GM18520 (cell line): Measurements from ENCODE around the gene MACROD2.

Experiments used
- ATAC-seq: cut with Tn5 transposase; IDR thresholded peaks from one replicate; pipeline ENCODE4 v1.9.1; 2021; ENCODE audit not compliant: unreplicated experiment

The MACROD2 gene

DNA sequence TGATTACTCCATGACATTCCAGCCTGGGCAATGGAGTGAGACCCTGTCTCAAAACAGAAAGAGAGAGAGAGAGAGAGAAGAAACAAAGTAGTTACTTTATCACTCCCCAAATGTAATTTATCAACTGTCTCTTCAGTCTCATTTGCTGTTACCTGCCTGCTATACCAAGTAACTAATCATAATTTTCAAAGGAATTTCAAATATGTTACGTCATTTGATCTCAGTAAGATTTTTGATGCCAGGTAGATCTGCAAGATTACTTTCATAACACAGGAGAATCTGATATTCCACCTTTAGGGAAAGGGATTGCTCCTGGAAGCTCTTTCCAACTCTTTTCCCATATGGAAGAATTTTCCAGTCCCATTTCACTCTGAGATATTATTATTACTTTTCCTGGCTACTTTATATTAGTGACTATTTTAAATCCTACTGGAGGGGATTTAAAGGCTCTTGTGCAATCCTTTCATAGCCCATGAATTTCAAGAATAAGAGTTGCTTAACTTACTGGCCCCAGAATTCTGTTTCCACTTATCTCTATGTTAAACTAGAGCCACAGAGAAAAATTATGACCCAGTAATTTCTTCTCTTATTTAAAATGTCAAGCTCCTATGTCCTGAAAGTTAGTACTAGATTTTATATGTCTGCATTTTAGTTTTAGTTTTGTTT is 732.3 kb downstream of the MACROD2 start:
- ATAC-seq, result no peak

DNA sequence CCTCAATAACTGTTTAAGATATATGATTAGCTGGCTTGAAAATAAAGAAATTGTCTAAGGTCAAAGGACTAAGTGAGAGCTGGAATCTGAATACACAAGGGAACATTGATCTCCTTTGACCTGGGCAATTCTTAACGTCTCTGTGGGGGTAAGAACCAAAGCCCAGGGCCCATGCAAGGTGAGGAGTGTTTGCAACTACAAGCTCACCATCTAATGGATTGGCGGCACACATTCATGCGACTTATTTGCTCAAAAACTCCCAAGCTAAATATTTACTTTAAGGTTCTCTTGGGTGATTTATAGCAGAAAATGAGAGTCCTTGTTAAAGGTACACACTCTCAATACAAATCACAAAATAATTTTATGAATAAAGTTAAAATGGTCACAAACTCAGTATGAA is 734.1 kb downstream of the MACROD2 start:
- ATAC-seq, result no peak

DNA sequence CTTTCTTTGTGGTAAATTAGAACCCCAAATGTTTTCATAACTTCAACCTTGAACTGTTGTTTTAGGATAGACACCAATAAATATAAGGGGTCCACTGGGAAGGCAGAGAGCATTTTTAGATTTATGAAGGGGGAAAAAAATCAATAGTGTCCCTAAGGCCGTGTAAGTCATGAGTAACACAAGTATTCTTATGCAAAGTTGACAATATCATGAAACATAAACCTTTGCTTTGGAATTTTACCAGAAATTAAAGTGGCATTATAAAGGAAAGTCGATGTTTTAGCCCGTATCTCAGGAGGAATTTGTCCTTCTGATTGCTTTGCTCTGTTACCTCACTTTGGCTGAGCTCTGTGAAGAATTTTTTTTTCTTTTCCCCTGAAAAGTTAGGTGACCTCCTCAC is 737.0 kb downstream of the MACROD2 start:
- ATAC-seq, result no peak

DNA sequence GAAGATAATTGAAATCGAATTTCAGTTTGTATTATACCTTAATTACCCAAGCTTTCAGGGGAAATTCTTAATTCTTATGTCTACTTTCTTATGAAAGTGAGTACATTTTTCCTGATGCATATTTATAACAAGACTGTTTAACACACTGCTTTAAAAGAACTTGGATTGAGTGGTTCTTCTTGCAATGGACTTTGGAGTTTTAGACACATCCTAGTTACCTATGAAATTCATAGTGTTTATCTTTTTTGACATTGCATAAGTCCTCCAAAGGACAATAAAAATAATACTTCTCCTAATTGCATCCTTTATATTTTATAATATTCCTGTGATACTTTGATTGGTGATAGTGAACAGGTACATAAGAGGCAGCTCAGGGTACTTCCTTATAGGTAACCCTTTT is 737.7 kb downstream of the MACROD2 start:
- ATAC-seq, result no peak

DNA sequence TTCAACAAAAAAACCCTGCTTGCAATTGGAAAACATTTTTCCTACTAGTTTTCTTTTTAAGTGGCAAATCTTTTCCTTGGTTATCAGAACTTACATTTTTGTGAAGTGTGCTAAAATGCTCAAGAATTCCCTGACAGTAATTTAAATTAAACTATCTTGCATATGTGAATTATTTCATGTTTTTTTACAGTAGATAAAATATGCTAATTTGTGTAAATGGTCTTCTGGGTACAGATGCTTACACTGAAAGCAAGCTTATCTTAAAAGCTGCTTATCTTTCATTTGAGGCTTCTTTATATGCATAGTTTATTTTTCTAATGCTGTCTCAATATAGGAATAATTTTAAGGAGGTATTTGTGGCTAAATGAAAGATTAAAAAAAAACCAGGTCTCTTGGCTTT is 745.1 kb downstream of the MACROD2 start:
- ATAC-seq, result no peak

DNA sequence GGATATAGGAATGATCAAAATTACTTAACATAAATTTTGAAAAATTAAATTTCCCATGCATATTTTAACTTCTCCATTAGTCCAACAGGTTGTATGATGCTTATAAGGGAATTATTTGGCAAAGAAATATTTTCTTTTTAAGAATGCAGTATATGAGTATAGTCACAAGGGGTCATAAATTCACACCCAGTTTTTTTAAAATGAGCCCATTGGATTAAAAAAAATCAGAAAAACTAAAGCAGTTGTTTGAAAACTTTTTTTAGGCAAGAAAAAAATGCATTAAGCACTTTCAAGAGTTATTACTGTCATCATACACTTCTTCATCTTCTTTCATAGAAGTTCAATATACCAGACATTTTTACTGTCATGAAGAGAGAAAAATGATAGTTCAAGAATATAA is 746.3 kb downstream of the MACROD2 start:
- ATAC-seq, result no peak

DNA sequence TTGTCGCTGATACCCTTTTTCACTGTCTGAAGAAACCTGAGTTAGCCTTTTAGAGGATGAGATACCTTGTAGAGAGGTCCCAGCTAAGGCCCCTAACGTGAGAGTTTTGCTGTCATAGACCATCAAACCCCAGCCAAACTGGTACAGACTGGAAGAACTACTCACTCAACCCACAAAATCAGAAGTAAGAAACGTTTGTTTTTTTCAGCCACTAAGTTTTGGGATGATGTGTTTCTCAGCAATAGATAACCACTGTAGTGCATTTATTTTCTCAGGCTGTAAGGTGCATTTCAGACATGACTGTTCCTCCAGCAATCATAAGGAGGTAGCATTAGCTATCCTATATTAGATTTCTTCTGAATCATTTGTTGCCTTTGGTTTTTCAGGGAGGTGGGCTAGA is 749.4 kb downstream of the MACROD2 start:
- peak; percentile 63 for ATAC-seq

DNA sequence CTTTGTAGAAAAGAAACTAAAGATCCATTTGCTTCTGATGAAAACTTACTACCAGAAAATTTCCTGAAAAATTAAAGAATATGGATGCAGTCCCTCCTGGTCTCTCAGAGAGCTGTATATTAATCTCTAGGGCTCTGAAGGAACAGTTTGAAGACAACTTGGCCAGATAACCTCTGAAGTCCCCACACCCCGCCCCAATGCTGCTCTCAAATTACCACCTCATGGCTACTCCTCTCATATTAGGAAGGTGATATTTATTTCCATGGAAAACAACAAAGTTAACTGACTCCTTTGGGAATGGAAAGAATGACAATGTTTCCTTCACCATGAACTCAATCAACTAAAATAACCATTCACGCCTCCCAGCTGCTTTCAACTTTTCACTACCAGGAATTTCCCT is 750.5 kb downstream of the MACROD2 start:
- ATAC-seq, result no peak

DNA sequence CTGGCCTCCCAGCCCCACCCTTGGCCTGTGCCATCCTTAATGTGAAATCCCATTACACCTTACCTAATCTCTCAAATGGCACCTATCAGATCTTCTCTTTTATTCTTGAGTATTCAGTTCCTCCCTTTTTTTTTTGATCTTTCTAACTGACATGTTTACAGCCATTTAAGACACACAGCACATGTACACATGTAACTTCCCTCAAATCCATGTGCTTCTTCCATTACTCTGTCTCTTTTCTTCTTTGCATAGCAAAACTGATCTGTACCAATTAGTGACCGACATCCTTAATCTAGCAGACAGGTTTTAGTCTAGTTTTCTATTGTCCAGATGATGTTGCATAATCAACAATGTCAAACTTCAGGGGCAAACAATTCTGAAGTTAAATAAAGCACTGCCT is 755.9 kb downstream of the MACROD2 start:
- no peak for ATAC-seq

DNA sequence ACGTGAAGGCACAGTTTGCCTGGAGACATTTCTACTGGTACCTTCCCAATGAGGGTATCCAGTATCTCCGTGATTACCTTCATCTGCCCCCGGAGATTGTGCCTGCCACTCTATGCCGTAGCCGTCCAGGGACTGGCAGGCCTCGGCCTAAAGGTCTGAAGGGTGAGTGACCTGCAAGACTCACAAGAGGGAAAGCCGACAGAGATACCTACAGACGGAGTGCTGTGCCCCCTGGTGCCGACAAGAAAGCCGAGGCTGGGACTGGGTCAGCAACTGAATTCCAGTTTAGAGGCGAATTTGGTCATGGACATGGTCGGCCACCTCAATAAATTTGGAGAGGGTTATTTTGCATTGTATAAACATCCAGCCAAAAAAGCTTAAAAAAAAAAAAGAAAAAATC is 762.4 kb downstream of the MACROD2 start:
- no peak for ATAC-seq

DNA sequence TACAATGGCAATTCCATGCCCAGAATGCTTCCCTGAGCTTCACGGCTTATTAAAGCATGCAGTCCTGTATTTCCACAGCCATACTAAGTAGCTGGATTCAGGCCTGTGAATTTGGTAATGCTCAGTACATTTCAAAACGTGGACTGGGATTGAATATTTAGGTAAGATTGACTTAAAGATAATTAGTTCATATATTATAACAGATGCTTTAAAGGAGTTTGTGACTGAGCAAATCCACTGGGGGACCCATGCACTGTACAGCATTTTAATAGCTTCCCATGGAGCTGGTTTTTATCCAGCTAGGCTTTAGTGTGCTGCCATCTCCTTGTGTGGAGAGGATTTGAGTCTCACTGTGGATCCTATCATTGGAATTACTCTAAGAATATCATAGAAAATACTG is 763.0 kb downstream of the MACROD2 start:
- no peak for ATAC-seq

DNA sequence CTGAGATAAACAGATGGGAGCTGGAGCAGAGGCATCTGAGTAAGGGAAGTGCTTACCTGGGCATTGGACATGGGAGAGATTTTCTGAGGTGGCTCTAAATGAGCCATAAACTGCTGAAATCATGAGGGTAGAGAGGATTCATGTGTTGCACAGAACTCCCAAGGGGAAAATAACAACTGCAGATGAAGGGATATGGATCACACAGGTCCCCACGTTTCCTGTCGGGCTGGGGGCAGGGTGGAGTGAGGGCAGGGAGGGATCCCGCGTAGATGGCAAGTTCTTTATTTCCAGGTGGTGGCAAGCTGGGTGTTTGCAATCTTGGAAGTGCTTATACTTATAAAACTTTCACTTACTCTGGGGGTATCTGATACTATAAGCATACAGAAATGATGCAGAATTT is 764.7 kb downstream of the MACROD2 start:
- no peak for ATAC-seq

DNA sequence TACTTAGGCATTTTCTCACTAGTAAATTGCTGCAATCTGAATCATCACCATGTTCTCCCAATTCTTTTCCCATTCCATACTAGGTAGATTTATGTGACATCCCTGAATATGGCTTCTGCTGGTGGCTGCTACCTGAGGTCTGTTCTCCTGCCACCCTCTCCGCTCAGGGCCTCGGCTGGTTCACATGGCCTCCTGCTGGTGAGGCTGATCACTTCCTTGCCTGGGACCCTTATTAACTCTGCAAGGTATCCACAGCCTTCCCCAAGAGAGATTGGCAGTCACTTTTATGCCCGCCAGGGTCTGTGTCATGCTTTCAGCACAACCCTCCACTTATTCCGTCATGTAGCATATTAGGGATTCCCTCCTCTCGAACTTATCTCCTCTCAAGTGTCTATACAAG is 766.6 kb downstream of the MACROD2 start:
- no peak for ATAC-seq

DNA sequence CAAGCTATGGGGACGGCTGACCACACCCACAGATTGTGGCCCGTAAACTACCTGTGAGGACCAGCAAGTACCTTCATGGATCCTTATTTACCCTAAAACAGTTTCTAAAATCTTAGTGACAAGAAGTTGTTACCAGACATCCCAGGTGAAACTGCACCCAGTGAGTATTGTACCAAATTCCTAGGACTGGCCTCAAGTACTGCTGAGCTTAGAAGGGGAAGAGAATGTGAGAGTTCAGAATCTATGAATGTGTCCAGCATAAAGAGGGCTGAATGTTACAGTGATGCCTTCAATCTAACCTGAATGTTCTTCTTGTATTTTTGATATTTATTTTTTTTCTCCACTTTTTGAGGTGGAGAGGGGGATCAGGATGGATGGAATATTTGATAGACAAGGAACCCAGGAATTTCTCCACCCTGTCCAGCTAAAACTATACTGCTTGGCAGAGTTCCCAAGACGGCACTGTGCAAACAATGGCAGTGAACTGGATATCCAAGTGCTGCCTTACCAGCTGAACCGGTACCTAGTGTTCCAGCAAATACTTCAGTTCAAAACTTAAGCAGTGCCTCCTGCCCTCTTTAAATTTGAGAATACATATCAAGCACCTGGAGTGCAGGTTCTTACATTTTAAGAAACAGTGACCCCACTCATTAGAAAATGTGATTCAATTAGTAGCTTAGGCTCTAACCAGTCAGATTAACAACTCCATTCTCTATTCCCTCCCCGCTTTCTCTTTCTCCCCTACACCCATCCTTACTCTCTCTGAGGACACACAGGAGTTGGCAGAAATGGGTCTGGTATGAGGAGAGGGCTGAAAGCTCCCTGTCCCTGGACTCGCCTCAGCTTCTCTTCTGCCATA is 769.4 kb downstream of the MACROD2 start:
- ATAC-seq, result no peak

DNA sequence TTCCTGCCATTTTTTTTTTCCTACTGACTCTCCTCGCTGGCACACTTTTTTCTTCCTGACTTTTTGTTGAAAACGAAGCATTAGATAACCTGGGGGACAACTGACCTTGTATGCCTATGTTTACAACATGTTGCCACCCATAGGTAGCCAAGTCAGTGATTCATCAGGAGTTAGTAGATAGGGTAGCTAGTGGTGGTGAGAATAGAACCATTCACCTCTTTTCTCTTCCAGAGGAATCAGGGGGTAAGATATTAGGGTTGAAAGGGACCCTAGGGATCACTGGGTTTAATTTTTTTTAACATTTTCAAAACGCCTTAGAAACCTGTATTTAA is 770.0 kb downstream of the MACROD2 start:
- ATAC-seq, result no peak

DNA sequence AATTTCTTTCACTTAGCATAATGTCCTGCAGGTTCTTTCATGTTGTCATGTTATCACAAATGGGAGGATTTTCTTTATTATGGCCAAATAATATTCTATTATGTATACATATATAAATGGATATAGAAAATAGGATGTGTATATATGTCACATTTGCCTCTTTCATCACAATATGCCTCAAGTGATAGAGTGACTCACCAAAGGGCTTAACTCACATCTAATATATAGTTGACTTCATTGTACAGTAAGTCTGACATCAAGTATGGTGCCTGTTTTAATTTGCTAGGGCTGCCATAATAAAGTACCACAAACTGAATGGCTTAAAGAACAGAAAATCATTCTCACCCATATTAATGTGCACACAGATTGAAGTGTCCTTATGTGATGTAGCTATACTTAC is 778.2 kb downstream of the MACROD2 start:
- no peak for ATAC-seq

DNA sequence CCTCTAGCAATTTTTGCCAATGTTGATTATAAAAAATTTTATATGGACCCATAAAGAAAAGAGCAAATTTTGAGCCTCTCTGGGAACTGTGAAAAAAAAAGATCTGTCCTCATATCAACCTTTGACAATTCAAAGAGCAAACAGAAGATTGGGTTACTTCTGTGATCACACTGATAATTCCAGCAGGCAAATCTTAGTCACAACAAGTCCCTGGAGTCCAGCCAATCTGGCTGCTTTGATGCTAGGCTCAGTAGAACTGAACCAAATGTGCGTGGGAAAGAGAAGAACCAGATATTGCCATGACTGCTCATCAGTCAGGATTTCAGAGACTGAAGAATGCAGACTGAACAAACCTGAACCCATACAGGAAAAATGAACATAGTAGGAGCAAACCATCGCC is 780.5 kb downstream of the MACROD2 start:
- ATAC-seq, result no peak

DNA sequence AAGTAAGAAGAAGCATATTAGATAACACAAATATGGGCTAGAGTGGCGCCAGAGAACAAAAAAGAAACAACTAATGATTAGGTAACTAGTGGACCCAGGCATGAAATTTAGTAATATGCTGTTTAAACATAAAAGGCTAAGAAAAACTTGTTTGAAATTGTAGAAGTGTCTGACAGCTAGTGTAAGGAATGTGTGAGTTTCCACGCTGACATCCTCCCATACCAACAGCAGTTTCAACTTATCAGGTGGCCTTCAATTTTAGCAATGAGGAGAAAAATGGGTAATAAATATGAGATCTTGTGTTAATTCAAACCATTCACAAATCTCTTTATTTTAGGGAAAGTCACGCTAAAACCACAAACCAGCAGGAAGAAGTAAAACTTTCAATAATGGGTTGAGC is 782.3 kb downstream of the MACROD2 start:
- no peak for ATAC-seq

DNA sequence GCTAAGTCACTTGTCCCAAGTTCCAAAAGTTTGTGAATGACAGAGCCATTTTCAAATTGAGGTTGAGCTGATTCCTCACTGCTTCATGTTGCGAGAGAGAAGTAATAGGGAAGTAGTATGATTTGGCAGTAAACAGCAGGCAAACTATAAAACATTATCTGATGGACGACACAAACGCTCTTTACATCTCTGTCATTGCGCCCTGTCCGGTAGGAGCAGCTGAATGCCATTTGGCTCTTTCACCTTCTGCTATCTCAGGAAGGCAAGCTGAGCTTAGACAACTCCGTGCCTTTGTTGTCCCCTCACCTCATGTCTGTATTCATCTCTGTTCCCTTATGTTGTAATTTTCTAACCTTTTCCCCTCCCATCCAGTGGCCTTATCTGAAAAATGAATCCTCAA is 782.8 kb downstream of the MACROD2 start:
- no peak for ATAC-seq

DNA sequence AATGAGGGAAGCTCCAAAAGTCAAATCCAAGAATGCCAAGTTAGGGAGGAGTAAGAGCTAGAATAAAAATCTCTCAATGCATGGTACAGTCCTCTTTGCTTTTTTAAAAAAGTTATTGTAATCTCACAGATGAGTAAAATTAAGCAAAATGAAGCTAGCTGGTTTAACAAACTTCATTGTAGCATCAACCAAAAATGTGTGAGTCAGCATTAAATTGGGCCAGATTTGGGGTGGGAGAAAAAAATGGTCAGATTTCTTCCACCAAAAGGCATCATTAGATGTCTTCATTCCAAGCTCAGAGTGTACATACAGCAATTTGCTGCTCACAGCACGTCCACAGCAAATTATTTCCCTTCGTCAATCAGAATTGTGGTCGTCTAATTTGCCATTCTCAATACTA is 783.6 kb downstream of the MACROD2 start:
- ATAC-seq, result no peak

DNA sequence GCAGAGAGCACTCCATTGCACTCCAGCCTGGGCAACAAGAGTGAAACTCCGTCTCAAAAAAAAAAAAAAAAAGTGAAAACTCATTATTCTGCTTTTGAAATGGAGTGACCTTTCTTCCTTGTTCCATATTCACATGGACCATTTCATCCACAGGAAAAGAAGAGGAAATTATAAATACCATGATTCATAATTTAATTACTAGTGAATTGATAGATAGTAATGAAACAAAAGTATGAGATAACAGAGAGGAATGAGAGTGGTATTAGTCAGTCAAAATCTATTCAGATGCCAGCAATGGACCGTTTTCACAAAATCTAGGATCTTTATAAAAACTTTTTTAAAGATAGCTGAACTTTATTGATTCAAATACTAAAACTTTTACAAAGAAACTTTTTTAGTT is 785.2 kb downstream of the MACROD2 start:
- no peak for ATAC-seq

DNA sequence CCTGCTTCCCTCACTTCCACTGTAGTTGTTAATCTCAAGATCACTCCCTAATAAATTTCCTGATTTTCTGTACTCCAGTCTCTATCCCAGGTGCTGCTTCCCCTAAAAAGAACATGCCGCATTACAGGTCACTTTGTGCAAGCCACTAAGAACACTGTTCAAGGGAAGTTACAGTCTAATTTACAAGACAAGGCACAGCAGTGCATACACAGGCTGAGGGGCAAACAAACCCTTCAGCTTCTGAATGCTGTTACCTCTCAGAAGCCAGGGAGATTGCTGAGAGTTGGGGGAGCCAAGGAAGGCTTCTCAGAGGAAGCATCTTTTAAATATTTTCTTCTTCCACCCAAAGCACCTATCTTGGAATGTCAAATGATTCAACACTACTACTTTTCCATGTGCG is 787.4 kb downstream of the MACROD2 start:
- ATAC-seq, result no peak

DNA sequence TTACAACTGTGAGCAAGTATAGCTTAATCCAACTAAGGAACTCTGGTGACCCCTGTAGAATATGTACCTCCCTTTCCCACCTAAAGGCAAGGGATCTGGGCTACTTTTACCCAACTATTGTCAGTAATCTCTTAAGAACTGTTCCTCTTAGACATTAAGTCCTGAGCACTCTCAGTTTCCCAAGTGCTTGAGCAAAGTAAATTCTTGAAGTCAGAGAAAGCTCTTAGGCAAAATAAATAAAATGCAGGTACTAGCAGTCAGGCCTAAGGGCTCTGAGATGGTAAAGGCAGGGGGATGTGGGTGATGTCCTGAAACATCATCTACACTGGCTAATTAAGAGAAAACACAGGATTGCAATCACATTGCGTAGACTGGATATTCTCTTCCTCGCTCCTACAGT is 788.5 kb downstream of the MACROD2 start:
- no peak for ATAC-seq
